GM19397 (cell line): Measurements from ENCODE around the gene SEPTIN5.

Experiments
- ATAC-seq: cut with Tn5 transposase; IDR thresholded peaks from one replicate; pipeline ENCODE4 v1.9.1; 2021; ENCODE audit warnings: mild to moderate bottlenecking, moderate library complexity; ENCODE audit not compliant: unreplicated experiment

Gene SEPTIN5

DNA sequence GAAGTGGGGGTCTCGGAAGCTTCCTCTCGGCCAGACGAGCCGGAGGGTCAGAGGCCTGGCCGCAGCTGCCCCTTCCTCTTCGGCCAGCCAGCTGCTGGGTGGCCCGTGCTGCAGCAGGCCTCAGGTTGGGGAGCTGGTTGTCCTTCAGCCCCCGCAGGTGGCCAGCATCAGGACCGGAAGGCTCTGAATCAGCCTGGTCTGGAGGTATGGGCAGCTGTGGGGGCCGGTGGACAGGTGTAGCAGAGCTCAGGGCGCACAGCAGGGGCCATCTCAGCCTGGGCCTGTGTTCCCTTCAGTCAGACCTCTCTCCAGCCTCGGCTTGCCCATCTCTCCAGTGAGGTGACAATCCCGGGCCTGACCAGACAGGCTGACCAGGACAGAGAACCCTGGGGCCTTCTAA, 32.4 kb downstream of the SEPTIN5 start:
- no peak for ATAC-seq

DNA sequence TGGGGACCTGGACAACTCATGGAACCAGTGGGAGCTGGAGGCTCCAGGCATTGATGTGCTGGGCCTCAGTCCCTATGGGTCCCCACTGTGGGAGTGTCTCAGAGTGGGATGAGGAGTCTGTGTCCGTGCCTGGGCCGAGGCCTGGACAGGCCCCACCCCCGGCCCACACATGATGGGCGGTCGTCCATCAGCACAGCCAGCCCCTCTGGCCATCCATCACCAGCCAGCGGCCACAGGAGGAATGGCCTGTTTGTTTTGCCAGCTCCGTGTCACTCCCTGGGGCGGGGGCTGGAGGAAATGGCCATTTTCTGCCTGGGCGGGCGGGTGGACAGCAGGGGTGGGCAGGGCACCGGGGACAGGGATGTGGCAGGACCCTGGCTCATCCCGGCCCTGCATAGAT, 33.2 kb downstream of the SEPTIN5 start:
- ATAC-seq: no peak

DNA sequence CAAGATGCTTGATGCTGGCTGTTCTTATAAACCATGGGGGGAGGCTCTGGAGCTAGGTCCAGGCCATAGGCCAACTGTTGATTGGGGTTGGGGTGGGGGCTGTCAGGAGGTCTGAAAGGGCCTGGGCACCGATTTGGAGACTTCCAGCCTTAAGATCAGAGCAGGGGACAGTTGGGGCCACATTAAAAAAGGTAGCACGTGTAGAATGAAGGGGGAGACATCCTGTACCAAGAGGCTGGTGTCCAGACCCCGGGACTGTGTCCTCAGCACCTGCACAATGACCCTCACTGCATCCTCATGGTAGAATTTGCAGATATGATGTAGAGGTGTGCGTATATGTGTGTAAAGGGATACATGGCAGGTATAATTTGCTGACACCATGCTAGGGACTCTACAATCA, 33.8 kb downstream of the SEPTIN5 start:
- no peak for ATAC-seq

DNA sequence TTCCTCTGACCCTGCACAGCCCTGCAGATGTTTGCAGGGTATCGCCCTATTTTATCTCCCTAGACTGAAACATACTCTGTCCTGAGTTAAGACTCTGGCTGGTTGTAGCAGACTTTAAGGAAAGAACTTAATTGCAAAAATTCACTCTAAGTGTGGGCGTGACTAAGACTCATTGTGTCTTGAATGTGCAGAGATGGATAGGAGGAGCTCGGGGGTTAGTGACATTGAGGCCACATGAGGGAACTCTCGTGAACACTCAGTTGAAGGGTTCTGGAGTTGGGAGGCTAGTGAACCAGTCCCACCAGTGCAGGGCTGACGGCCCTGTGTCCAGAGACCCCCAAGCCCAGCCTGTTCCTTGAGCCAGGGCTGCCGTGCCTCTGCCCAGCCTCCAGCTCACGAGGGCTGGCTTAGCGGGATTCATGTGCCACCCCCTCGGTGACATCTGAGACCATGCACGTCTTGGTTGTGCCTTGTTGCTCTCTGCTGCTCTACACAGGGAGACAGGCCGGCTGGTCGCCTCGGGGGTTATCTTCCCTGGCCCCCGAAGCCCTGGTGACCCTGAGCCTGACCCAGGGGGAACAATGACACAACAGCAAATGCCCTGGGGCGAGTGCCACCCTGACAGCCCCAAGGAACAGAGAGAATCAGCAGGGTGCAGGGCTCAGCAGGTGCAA, 34.8 kb downstream of the SEPTIN5 start:
- no peak for ATAC-seq

DNA sequence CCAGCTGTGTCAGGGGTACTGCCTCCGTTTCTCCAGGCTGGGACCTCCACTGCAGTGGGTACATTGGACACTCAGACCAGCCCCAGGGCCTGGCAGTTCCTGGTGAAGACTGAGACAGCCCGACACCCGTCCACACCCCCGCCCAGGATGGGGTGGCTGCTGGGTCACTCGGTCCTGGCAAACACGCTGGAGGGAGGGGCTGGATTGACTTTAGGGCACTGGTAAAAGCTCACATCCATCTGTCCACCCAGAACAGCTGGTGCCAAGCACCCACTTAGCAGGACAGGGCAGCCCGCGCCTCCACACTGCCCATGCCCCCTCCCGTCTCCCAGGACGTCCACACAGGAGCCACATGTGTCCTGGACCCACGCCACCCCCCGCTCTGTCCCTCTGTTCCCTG, 35.6 kb downstream of the SEPTIN5 start:
- no peak for ATAC-seq

DNA sequence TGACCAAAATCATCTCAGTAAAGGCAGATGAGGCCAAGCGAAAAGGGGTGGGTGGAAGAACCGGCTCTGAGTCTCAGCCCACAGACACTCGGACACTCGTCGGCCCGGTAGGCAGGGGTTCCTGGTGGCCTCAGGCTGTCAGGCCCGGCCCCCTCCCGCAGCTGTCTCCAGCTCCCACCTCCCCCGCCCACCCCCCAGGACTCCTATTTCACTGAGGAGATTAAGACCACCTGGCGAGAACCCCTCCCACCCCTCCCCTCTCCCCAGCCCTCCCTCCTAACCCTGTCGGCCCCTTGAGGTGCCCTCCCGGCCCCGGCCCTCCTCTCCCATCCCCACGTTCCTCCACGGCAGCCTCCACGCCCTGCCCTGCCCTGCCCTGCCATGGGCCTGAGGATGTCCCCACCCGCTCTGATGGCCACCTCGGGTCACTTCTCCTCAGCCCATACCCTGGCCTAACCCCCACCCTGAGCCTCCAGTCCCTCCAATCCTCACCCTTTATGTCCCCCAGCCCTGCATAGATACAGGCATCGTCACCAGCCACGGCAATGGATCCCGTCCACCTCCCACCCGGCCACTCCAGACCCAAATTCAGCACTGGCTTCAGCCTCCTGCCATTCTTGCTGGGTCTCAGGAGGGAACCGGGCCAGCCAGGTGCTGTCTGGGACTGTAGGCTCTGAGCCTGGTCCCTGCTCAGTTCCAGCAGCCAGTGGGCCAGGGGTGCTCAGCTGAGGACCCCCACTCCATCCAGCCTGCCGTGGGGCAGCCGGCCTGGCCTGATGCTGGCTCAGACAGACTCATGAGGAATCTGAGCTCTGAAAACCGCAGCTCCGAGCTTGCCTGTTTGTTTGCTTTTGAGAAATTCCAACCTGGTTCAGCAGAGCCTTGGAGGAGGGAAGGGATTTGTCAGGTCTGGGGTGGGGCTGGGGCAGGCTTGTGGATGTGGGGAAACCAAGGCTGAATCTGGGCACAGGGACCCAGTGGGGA, 36.5 kb downstream of the SEPTIN5 start:
- no peak for ATAC-seq

DNA sequence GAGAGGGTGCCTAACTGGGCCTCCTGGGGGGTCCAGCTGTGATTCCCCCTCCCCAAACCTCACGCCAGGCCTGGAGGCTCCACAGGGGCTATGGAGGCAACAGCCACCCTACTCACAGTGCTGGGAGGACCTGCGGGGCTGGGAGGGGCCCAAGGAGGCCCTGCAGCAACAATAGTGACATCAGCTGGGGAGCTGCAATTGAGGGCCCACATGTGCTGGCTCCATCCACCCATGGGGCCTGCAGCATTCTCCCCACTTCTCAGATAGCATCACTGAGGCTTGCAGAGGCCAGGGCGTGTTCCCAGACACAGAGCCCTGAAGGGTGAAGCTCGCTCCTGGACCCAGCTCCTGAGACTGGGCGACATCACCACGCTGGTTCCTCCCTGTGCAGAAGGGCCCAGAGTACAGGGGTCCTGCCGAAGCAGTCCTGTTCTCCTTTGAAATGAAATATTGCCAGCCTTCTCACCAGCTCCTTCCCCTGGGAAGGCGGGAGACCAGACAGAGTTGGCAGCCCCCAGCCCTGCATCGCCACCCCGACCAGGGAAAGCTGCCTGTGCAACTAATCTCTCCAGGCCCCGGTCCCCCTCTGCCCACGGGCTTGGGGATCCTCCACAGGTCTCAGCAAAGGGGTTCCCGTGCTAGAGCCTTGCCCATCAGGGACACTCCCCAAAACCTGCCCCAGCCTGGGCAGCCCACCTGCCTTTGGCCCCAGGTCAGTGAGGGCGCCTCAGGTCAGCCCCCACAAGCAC, 37.4 kb downstream of the SEPTIN5 start:
- no peak for ATAC-seq

DNA sequence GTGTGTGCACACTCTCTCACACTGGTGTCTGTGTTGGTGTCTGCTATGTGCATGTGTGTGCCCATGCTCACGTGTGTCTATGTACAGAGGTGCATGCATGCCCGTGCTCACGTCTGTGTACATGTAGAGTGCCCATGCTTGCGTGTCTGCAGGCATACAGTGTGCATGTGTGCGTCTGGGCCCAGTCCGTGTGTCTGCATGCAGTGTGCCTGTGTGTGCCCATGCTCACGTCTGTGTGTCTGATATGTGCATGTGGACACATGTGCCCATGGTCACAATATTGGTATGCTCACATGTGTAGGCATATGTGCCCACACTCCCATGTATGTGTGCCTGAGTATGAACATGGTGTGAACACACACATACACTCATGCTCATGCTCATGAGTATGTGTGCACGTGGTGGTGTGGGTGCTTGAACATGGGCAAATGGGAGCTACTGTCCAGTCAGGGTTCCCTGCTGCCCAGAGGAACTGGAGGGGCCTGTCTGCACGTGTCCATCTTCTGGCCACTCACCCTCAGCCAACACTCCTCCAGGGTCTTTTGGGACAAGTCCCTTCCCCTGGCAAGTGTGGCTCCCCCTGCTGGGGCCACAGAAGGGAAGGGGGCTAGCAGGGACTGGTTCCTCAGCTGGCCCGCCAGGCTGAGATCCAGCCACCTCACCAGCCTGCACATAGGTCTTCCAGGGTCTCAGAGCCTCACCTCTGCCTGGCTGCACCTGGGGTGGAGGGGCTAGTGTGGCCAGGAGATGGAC, 39.0 kb downstream of the SEPTIN5 start:
- no peak for ATAC-seq

DNA sequence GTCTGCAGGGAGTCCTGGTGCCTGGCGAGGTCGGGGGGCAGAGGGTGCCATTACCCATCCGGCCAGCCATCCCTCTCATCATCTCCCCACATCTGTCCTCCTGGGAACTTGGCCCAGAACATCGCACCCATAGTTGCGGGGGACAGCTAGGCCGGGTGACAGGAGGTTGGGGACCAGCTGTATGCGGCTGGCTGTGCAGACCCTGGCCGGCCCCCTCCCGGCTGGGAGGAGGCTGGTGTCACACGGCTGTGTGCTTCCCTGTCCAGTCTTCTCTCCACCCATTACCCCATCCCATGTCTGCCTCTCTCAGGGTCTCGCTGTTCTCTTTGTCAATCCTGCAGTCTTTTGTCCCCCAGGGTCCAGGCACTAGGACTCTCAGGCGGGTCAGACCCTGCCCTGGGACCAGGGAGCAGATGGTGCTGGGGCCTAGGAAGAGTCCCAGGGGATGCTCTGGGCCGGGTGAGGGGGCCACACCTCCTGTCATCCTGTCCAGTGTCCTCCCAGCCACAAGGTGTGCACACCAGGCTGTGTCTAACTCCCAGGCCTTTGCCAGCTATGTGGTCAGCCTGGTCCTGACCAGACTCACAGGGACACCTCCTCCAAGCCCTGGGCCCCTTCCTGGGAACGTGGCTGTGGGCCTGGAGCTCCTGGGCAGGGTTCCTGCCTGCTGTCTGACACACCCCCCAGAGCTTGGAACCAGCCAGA, 39.8 kb downstream of the SEPTIN5 start:
- no peak for ATAC-seq

DNA sequence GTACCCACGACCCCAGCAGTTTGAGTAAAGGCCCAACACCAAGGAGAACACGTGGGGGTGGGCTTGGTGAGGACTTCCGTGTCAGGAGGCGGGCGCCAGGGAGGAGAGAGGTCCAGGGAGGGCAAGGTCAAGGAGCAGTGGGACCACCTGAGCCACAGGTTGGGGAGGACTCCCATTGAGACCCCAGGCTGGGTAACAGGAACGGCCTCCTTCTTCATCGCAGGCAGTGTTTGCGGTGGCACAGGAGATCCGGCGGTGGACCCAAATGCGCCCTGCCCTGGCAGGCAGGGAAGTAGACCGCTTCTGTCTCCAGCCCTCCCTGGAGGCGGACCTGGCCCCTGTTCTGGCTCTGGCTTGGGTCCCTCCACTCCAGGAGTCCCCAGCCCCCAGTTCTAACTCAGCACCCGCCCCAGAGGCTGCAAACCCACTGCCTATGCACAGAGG, 40.4 kb downstream of the SEPTIN5 start:
- ATAC-seq: no peak

DNA sequence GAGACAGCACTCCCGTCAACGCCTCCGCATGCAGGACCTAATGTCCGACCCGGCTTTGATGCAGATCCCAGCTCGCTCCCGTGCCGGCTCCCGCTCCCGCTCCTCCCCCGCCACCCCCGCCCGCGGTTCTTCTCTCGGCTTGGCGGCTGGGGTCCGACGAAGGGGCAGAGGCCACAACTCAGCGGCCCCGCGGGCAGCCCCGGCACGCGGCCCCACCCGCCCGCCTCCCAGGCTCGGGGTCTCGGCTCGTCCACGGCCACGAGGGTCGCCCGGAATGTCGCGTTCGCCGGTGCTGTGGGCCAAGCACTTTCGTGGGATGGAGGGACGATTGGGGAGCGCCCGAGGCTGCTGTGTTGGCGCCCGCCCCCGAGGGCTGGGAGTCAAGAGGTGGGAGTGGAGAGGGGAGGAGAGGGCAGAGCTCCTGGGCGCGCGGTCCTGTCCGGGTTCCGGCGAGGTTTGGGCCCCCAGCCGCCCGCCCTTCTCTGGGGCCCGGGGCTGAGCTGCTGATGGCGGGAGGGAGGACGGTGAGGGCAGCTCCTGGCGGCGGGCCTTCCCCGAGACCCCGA, 40.9 kb downstream of the SEPTIN5 start:
- no peak for ATAC-seq

DNA sequence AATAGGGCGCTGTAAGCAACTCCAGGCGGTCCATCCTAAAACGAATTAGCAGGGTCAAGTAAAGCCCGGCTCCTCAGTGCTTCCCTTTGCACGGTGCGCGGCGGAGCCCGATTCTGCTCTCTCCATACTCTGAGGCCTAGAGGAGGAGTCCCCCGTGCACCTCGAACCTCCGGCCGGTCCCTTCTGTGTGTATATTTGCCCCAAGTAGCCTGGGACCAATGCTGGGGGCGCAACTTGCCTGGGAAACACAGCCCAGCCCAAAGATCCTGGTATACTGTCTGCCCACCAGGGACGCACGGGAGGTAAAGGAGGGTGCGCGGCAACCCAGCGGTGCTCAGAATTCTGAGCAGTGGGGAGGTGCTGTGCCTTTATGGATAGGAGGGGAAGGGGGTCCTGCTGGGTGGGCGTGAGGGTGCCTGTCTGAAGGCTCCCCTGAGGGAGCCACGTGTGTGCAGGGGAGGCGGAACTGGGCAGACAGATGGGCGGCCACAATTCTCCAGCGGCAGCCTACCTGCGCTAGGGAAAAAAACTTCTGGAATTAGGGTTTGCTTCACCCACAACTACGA, 41.5 kb downstream of the SEPTIN5 start:
- no peak for ATAC-seq

DNA sequence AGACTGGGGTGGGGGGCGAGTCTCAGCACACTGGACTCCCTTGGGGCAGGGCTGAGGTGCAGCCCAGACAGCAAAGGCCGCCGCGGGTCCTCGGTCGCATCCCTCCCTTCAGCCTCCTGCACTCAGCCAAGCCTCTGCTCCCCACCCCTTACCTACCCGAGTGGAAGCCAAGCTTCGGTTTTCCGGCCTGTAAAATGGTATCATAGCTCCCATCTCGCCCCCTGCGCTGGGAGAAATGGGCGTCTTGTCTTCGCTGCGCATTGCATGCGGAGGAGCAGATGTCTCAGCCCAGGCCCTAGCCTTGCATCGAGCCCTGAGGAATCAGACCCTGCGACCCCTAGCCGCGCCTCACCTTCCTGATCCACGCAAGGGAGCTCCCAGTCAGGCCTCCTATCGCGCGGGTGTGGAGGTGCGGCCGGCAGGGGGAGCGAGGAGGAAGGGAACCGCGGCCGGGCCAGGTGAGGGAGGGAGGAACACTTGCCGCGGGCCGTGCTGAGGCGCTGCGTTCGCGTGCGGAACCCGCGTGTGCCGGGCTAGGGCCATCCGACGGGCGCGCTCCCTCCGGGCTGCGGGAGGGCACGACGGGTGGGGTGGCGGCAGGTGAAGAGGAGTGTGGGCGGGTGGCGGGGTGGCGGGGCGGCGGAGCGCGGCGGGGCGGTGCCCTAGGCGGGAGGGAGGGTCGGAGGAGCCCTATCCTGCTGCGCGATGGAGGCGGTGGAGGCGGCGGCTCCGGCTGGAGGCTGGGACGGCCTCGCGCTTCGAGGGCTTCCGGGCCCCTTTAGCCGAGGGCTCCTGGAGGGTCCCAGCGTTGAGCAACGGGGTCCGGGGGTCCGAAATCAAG, 42.2 kb downstream of the SEPTIN5 start:
- ATAC-seq: no peak

DNA sequence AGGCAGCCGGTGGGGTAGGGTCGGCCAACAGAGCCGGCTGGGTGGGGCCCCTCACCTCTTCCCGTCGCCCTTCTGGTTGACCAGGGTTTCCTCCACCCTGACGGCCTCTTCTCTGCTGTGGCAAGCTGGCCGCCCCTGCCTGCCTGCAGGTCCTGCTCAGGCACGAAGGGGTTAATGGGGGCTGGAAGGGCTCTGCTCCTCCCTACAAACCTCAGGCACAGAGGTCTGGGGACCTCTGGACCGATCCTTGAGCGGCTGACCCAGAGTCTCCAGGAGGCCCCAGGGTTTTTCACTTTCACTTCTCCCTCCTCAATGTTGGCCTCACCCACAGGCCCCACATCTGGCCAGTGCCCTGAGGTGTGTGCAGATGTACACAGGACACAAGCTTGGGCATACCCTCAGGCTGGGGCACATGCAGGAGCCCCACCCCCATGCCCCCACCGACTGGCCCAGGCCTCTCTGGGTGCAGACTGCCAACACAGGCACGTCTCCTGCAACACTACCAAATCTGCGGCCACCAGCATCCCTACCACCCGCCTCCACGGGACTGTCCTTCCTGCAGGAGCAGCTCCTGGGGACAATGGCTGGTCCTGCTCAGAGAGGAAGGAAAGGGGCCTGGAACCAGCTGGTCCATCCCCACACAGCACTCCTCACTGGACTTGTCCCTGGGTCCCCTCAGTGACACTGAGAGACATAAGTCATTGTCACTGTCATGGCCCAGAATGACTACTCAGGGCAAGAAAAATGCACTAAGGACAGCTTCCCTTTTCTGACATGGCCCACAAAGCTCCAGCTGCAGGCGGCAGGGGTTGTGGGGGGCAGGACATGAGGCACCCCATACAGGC, 43.1 kb downstream of the SEPTIN5 start:
- ATAC-seq: no peak

DNA sequence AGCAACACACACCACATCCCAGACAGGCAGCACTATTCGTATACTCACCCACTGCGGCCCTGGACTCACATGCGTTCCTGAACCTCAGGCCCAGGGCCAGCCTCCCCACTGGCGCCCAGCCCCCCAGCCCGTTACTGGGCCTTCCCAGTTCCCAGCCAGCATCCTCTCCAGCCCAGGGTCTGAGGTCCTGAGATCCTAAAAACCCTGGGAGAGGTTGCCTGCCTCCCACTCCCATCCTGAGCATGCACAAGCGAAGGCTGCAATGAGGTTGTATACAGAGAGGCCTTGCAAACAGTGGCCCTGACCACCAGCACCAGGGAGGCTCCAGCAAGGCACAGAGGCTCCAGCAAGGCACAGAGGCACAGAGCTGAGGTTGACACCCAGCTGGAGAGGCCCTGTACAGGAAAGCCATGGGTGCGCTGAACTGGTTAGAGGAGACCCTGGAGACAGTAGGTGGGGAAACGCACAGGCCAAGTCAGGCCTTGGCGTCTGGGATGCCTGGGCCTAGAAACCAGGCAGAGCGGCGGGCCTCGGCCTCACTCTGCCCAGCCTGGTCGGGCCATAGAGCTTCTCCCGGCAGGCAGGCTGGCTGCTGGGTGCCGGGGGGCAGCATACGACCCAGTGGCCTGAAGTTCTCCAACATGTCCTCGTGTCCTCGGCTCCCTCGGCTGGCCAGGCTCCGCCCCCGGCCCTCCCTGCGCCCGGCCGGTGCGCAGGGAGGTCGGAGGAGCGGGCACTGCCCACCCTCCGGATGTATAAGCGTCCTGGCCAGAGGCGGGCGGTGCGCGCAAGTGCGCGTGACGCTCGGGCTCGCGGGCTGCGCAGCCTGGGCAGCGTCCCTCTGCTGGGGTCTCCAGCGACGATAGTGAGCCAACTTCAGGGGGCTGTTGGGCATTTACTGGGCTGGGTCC, 43.9 kb downstream of the SEPTIN5 start:
- no peak for ATAC-seq

DNA sequence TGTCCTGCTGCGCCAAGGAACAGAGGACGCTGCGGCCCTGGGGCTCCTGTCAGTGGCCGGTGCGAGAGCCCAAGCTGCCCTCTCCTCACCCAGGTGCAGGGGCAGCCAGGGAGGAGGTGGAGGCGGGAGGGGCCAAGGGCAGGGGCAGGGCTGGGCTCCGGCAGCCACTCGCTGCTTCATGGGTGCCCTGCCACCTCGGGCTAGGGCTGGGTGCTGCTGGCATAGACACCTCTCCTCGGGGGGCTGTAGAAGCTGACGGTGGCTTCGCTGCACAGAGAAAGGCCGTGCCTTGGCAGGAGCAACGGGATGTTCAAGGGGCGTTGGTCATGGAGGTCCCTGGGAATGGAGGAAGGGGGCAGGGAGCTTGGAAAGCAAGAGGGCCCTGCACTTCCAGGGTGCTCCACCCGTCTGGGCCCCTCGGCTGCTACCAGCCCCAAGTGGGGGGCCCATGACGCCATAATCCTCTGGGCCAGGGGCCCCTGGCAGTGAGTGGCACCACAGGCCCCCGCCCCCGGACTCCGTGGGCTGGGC, 44.7 kb downstream of the SEPTIN5 start:
- ATAC-seq: no peak
